HG02938 (cell line): ENCODE data around the gene RETREG1.
"Not testable (repeated sequence)": the region's sequence is repeated elsewhere in the genome, so short reads cannot be mapped to it uniquely, and the experiment has no call there.

Source experiments
- ATAC-seq: cut with Tn5 transposase; IDR thresholded peaks from one replicate; pipeline ENCODE4 v1.9.1; 2021; ENCODE audit warnings: mild to moderate bottlenecking, moderate library complexity; ENCODE audit not compliant: unreplicated experiment

The RETREG1 gene

GRCh38 chr5:16616536-16617273 lies at the start of gene RETREG1:
Gene RETREG1 (minus strand): TSS chr5:16616997. CDS start chr5:16616971, 26 bp downstream.
- peak; percentile 45 for ATAC-seq

- ATAC-seq: no peak
Observed at GRCh38 chr5:16666130-16666882, 49.5 kb upstream of the RETREG1 start.

- no peak for ATAC-seq
Observed at GRCh38 chr5:16665601-16666000, 48.8 kb upstream of the RETREG1 start.

- no peak for ATAC-seq
Observed at GRCh38 chr5:16664368-16664767, 47.6 kb upstream of the RETREG1 start.

GRCh38 chr5:16663840-16664239 lies 47.0 kb upstream of the RETREG1 start:
- no peak for ATAC-seq

GRCh38 chr5:16661713-16662112 lies 44.9 kb upstream of the RETREG1 start:
- ATAC-seq: no peak

- no peak for ATAC-seq
Observed at GRCh38 chr5:16660982-16661381, 44.2 kb upstream of the RETREG1 start.

GRCh38 chr5:16659536-16659935 lies 42.7 kb upstream of the RETREG1 start:
- ATAC-seq: no peak

DNA sequence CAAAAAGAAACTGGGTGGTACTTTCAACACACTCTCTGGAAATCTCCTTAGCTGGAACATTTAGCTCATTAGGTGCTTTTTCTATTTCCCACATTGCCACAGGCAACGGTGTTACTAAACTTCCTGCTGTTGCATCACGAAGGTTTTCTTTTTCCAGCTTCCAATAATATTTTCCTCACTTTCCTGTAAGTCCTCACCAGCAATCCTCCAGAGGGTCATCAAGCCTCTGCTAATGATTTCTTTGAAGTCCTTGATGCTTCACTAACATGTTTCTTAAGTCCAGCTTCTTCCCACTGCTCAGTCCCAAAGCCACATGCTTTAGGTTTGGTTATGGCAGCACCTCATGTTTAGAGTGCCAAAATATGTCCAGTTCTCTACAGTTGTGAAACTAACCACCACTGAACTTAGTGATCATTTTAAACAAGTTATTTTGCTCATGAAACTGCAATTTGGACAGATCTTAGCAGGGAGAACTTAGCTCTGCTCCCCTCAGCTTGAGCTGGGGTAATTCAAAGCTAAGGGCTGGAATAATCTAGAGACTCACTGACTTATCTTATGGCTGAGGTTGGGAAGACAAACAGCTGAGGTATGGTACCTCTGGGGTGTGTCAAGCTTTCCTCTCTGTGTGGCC lies 39.9 kb upstream of the RETREG1 start:
- ATAC-seq: no peak

GRCh38 chr5:16654647-16655334 lies 38.0 kb upstream of the RETREG1 start:
- ATAC-seq: no peak

- not testable (repeated sequence) for ATAC-seq
Observed at GRCh38 chr5:16648739-16649138, 31.9 kb upstream of the RETREG1 start.

DNA sequence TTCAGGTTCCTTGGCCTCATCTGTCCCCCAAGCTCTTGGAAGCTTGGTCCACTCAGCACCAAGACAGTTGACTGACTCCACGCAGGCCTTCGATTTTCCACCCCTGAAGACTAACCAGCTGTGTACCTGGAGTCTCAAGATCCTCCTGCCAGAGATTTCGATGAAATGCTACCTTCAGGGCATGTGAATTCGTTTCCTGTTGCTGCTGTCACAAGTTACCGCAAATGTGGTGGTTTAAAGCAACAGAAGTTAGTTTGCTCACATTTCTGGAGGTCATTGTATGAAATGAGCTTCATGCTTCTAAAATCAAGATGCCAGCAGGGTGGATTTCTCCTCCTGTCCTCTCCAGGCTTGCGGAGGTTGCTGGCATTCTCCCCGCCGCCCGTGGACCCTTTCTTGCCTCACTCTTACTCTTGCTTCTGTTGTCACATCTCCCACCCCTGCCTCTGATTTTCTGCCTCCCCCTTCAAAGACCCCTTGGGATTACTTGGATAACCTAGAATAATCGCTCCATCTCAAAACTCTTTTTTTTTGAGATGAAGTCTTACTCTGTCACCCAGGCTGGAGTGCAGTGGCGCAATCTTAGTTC lies 27.6 kb upstream of the RETREG1 start:
- no peak for ATAC-seq

- no peak for ATAC-seq
Observed at GRCh38 chr5:16642867-16643266, 26.1 kb upstream of the RETREG1 start.

GRCh38 chr5:16639206-16639605 lies 22.4 kb upstream of the RETREG1 start:
- no peak for ATAC-seq

- ATAC-seq: no peak
Observed at GRCh38 chr5:16628376-16628775, 11.6 kb upstream of the RETREG1 start.

DNA sequence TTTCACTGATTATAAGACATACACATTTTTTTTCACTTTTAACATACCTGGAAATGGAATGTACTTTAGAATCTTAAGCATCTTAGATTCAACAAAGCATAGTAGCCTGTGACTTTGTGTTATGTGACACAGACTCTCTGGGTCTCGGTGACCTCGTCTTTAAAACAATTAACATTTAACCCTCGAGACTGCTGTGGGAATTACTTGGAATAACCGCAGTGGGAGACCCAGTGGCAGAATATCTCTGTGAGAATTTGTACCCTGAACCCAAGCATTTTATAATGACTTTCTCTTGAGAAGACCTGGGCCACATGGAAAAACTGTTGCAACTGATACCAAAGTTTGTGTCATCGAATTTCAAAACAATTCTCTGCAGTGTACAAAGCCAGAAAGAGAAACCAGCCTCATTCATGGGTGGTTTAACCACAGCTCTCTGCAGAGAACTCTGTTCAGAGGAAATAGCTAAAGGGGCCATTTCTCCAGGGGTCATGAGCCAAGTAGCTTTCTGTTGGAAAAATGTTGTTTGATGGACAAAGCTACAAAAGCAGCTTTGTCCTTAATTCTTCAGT lies 10.0 kb upstream of the RETREG1 start:
- peak; percentile 84 for ATAC-seq

- no peak for ATAC-seq
Observed at GRCh38 chr5:16625096-16625495, 8.3 kb upstream of the RETREG1 start.

DNA sequence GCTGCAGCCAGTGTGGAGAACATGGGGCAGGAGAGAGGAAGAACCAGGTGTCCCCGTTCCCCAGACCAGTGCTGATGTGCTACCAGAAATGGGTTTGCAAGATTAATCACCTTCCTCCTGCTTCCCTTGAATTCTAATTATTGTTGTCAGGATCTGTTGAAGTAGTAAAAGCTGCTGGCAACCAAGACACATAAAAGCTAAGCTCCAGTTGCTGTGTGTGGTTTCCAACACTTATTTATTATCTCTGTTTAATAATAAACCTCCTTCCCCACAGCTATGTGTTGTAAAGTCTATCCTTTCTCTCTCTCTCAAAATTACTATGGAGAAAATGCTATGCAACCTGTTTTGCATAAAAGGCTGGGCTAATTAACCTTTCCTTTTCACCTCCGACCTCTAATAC lies 2.3 kb upstream of the RETREG1 start:
- ATAC-seq: no peak

- ATAC-seq: no peak
Observed at GRCh38 chr5:16618138-16618897, 1.5 kb upstream of the RETREG1 start.
